Activated T-helper 9 cell treated with anti-CD3 and anti-CD28 coated beads, Interleukin-2, amount 50 U/mL, for 16 hours (primary cell): ENCODE measurements around the gene ACOT2.

ENCODE experiments used
- DNase-seq: peaks from one replicate; pipeline ENCODE4 v3.0.0-alpha.2; 2020; ENCODE audit warnings: low read depth

Gene ACOT2

DNA sequence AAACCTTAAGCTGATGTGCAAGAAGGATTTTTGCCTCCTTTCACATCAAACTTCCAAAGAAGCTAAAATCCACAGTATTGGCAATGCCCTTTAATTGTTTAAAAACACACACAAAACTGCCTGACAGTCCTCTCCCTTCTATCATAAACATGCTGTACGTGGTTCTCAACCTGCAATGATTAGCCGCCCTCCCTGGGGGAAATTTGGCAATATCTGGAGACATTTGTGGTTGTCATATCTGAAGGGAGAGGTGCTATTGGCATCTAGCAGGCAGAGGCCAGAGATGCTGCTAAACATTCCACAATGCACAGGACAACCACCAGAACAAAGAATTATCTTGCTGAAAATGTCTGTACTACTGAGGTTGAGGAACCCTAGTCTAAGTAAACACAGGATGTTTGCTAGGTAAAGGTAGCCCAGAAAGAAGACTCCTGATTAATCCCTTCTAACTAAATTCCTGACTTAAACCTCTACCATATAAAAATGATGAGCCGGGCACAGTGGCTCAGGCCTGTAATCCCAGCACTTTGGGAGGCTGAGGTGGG, 44.5 kb downstream of the ACOT2 start:
- no peak for DNase-seq

DNA sequence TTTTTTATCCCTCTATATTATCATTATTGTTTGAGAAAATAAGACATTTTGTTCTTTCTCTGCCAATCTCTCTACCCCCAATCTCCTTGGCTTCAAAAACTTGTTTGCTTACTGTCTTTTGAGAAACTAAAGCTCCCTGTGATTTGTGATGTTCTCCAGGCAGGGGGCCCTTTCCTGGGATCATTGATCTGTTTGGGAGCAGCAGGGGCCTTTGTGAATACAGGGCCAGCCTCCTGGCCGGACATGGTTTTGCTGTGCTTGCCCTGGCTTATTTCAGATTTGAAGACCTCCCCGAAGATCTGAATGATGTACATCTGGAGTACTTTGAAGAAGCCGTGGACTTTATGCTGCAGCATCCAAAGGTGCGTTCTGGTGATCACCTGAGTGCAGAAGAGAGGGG, 47.8 kb downstream of the ACOT2 start:
- no peak for DNase-seq

DNA sequence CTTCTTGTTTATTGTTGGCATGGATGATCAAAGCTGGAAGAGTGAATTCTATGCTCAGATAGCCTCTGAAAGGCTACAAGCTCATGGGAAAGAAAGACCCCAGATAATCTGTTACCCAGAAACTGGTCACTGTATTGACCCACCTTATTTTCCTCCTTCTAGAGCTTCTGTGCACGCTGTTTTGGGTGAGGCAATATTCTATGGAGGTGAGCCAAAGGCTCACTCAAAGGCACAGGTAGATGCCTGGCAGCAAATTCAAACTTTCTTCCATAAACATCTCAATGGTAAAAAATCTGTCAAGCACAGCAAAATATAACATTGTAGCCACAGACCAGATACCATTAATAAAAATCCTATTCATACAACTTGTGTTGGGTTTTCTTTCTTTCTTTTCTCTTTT, 50.5 kb downstream of the ACOT2 start:
- DNase-seq: no peak

DNA sequence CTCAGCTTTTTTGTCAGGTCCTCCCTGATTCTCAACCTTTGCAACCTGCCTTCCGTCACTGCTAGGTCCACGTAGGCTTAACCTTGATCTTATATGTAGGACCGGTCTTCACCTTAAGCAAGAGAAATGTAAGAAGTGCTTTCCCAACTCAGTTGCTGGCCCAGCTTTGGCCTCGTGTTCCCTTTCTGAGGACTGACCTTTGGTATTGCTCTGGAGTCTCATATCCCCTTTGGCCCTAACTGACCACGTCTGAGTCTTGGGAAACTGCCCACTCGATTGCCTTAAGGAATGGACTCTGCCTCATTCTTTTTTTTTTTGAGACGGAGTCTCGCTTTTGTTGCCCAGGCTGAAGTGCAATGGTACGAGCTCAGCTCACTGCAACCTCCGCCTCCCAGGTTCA, 51.3 kb downstream of the ACOT2 start:
- DNase-seq: no peak

DNA sequence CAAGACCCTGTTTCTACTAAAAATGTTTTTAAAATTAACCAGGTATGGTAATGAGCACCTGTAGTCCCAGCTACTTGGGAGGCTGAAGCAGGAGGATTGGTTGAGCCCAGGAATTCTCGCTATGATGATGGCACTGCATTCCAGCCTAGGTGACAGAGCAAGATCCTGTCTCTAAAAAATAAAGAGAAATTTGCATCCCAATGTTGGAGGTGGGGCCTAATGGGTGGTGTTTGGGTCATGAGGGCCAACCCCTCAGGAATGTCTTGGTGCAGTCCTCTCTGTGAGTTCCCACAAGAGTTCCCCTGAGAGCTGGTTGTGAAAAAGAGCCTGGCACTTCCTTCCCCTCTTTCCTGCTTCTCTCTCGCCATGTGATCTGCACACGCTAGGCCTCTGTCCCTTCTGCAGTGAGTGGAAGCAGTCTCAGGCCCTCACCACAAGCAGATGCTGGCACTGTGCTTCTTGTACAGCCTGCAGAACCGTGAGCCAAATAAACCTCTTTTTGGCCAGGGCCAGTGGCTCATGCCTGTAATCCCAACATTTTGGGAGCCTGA, 54.6 kb downstream of the ACOT2 start:
- no peak for DNase-seq
